CD4-positive, alpha-beta T cell treated with Interleukin-1 beta for 1 hour (primary cell): ENCODE measurements around the gene EEF2K.
"Not testable (repeated sequence)": the region's sequence is repeated elsewhere in the genome, so short reads cannot be mapped to it uniquely, and the experiment has no call there.

ENCODE experiments used
- DNase-seq, 2 donors: peaks; one replicate each; pipeline ENCODE4 v3.0.0-alpha.2; 2020 to 2022

The EEF2K gene

DNA sequence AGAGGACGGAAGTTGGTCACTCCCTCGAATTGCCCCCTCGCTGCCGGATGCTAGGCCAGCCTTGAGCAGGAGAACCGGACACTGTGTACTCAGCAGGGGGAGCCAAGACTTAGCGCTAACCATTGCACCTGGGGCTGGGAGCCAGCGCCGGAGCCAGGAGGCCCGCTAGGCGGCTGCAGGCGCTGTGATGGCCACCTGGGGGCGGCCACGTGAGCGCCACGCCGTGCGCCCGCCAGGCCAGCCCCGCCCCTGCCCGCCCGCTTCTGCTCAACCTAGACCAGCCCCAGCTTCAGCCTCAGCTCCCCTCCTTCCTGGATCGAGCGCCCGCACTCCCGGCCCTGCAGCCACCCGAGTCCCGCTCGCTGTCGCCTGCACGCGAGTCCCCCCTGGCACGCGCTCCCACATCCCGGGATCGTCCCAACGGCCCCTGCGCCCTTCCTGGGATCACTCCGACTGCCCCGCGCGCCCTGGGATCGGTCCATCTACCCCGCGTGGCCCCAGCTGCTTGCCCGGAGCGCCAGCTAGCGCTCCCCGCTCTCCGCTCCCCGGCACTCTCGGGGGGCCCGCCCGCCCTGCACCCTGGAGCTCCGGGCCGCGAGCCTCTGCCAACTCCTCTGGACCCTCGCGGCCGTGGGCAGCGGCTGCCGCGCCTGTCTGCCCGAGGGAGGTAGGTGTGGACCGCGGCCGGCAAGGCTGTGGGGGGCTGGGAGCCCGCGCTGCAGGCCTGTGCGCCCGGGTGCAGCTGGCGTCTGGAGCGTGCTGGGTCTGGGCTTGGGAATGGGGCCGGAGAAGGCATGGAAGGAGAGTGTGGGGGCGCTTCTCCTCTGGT, at the start of gene EEF2K:
EEF2K (plus strand) TSS at position 266 of the 829 bp plus-strand sequence. CDS start 19,452 bp downstream, outside the sequence.
- peak; percentile 82 to 84 for DNase-seq

DNA sequence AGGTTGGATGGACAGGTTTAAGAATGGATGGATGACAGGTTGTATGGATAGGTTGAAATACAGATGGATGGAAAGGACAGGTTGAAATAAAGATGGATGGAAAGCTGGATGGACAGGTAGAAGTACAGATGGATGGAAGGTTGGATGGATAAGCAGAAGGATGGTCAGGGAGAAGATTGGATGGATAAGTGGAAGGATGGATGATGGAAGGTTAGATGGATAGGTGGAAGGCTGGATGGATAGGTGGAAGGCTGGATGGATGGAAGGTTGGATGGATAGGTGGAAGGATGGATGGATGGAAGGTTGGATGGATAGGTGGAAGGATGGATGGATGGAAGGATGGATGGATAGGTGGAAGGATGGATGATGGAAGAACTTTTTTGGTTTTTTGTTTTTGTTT, 44.7 kb upstream of the EEF2K start:
- DNase-seq: no peak

DNA sequence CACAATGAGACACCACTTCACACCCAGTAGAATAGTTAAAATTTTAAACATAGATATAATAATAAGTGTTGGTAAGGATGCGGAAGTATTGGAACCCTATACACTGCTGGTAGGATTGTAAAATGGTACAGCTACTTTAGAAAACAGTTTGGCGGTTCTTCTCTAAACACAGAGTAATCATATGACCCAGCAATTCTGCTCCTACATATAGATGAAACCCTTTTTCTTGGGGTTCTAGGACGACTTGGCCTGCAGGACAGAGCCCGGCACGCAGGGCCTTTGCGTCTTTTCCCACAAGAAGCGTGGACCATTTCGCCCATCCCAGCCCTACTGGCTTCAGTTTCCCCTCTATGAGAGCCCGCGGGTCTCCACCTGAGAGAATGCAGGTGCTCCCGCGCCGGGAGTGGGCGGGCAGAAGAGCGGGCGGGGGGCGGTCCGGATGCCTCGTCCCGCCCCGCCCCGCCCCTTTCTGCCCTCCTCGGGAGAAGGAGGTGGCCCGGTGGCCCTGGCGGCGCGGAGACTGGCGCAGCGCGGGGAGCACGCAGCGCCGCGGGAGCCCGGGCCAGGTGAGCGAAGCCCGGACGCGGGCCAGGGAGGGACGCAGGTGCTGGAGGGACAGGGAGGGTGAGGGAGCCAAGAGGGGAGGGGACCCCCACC, 44.0 kb upstream of the EEF2K start, which contains the start of gene SDR42E2:
SDR42E2 (plus strand) TSS at position 508 of the 657 bp plus-strand sequence. CDS start 3,077 bp downstream, outside the sequence.
- peak; percentile 45 to 48 for DNase-seq

DNA sequence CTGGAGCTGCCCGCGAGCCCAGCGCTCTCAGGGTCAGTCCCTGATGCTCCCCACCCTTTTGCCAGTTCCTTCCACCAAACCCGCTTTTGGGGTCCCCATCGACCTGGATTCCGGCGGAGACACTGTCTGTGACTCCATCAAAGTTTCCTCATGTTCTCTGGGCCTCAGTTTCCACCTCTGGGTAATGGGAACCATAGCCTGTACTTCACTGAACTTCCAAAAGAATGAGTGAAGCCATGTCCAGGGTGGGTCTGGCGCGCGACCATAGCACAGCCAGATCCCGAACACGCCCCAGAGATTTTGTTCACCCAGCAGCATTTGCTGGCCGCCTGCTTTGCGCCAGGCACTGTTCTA, 43.4 kb upstream of the EEF2K start:
- no peak for DNase-seq

DNA sequence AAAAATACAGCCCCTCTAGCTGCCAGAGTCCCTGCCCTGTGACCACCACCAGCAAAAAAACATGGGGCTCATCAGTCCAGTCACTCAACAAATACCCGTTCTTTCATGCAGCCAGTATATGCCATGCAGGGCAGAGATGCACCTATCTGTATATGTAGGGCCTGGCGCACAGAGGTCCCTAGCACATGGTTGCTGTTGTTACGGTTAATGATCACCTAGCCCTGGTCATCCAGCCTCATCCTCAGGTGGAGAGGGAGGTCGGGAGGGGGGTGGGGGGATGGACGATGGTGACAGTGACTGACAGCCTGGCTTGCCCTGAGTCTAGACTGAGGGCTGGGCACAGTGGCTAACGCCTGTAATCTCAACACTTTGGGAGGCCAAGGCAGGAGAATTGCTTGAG, 42.3 kb upstream of the EEF2K start:
- no peak for DNase-seq

DNA sequence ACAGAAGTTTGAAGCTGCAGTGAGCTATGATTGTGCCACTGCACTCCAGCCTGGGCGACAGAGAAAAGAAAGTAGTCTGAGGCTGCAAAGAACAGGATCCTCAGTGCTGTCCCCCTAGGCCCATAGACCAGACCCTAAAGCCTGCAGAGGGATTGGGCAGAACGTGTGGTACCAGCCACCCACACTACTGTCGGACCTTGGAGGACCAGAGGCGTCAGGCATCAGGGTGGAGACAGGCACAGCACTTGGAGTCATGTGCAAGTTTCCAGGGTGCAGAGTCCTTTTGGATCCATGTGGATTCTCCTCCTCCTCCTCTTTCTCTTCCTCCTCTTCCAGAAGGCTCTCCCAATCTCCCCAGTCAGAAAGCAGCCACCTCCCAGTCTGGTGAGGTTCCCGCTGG, 41.6 kb upstream of the EEF2K start:
- no peak for DNase-seq

DNA sequence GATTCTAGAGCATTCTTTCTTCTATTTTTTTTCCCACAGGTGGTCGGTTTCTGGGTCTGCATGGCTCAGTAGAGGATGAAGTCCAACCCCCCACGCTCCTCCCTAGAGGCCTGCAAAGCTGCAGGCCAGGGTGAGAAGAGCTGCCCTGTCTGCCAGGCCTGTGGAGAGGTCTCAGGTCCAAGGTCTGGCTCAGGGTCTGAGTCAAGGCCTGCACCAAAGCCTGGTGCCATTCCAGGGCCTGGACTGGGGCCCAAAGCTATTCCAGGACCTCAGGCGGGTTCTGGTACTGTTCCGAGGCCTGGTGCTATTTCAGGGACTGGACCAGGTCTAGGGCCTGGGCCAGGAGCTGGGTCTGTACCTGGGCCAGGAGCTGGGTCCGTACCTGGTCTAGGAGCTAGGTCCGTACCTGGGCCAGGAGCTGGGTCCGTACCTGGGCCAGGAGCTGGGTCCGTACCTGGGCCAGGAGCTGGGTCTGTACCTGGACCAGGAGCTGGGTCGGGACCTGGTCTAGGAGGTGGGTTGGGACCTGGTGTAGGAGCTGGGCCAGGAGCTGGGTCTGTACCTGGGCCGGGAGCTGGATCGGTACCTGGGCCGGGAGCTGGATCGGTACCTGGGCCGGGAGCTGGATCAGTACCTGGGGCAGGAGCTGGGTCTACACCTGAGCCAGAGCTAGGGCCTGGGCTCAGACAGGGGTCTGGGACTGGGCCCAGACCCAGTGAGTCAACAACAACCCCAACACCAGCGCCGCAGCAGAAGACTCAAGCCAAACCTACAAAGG, 40.4 kb upstream of the EEF2K start:
- no peak for DNase-seq

DNA sequence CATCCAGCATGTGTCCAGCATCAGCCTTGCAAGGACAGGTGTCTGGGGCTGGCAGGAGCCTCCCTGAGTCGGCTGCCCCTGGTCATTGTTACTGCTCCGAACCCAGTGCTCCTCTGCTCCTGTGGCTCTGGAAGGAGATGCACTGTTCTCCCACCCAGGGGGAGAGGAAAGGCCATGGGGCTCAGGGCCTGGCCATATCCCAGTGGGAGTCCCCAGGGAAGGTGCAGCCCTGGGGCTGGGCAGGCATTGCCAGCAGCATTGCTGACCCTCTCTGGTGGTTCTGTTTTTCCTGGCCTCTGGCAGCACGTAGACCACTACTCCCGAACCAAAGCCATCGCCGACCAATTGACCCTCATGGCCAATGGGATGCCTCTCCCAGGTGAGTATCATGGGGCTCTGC, 34.1 kb upstream of the EEF2K start:
- DNase-seq: no peak

DNA sequence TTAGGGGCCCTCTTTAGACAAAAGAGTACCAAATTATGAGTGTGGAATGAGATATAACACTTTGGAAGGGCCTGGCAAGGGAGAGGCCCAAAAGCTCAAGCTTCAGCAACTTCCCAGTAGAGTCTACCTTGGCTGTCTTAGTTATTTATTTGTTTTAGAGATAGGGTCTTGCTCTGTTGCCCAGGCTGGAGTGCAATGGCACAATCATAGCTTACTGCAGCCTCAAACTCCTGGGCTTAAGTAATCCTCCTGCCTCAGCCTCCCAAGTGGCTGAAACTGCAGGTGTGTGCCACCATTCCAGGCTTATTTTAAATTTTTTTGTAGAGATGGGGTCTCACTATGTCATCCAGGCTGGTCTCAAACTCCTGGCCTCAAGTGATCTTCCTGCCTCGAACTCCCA, 33.4 kb upstream of the EEF2K start:
- DNase-seq: not testable (repeated sequence)

DNA sequence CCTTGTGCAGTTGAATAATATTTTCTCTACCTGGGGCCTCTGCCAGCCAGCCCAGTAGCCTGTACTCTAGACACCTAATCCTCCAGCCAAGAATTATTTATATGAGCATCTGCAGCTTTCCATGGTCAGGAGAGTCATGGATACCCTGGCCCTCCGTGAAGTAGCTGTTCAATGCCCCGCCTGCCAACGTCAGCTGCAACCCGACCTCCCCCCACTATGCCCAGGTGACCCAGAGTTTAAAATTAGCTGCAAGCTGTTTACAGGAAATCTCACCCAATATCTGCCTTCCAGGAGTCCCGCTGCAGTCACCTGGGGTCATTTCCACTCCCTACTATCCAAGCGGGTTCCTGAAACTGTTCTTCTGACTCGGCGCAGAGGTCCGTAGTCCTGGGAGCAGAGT, 31.4 kb upstream of the EEF2K start:
- DNase-seq: no peak

DNA sequence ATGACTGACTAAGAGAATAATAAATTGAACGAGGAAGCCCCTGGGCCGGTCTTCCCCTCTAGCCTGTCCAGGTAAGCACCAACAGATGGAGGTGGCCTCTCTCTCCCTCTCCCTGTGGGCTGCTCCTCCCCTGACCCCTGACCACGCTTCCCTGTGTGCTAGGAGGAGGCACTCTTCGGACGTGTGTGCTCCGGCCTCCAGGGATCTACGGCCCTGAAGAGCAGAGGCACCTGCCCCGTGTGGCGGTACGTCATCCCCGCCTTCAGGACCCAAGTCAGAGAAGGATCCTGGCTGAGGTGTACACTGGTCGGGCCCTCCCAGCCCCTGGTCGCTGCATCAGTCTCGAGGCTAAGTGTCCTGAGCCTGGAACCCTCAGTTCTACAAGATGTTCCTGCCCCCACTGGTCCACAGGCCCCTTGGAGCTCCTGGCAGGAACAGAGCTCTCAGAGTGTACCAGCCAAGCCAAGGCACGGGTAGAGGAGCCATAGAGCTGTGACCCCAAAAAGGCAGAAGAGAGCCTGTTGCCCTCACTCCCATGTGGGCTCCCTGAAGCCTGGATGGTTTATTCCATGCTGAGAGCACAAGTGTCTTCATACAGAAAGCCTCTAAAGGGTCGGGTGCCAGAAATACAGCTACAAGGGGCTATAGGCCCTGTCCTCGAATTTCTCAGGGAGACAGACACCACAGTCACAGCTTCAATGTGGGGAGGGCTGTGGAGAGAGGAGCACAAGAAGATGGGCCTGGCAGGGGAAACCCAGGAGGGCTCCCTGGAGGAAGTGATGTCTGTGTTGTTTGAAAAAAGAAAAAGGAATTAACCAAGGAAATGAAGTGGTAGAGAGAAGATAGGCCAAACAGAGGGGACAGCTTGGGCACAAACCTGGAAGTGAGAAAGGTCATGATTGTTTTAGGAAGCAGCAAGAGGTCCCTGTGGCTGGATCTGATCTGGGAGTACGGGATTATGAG, 27.8 kb upstream of the EEF2K start:
- no peak for DNase-seq

DNA sequence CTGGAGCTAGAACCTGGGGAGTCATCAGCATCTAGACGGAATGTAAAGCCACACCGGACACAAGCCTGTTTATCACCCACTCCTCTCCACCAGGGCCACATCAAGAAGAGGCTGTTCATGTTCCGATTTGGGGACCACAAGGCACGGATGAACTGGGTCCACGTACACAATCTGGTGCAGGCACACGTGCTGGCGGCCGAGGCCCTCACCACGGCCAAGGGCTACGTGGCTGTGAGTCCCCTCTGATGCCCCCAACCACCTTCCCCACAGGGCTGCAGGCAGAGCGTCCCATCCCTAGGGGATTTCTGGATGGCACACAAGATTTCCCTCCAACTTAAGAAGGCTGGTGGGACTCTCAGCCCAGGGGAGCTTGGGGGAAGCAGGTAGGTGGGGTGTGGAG, 24.7 kb upstream of the EEF2K start:
- no peak for DNase-seq

DNA sequence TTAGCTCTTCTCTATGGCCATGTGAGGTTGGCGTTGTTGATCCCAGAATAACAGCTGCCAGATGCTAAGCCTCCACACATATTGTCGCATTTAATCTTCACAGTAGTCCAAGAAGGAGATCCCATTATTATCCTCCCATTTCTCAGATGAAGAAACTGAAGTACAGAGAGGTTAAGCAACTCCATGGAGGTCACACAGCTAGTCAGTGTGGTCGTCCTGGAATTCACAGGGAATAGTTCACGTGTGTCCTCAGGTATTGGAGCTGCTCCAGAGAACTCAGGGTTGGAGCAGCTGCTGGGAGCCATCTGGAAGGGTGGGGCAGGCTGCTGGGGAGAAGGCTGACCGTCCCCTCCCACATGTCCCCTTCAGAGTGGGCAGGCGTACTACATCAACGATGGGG, 24.2 kb upstream of the EEF2K start:
- no peak for DNase-seq

DNA sequence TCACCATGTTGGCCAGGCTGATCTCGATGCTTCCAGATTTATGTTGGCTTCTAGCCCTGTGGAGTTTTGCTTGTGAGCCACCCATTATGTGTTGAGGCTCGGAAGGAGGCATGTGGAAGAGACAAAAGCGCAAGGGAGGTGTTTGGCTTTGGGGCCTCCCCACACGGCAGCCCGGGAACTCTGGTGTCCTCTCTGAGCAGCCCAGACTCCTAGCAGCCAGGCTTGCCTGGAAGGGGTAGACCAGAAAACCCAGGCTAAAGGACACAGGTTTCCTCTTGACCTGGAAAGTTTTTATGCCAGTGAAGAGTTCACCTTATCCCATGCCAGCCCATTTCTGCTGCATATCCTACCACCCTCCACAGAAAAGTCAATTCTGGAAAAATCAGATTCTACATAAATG, 22.7 kb upstream of the EEF2K start:
- no peak for DNase-seq

DNA sequence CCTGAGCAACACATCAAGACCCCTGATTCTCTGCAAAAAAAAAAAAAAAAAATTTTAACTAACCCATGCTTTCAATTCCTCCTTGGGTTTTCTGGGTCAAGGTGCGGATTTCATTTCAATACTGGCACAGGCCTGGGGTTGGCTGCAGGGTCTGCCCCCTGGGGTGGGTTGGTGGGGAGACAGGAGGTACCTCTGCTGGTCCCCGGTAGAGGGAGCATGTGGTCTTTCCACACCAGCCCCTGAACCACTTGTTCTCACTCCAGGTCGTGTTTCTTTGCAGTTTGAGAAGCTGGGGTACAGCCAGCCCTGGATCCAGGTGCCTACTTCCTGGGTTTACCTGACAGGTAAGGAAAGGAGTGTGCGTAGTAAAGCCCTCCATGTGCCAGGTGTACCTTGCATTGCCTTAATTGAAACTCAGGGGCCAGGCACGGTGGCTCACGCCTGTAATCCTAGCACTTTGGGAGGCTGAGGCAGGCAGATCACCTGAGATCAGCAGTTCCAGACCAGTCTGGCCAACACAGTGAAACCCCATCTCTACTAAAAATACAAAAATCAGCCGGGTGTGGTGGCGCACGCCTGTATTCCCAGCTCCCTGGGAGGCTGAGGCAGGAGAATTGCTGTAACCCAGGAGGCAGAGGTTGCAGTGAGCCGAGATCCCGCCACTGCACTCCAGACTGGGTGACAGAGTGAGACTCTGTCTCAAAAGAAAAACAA, 22.0 kb upstream of the EEF2K start:
- DNase-seq: peak; percentile 21 to 32

DNA sequence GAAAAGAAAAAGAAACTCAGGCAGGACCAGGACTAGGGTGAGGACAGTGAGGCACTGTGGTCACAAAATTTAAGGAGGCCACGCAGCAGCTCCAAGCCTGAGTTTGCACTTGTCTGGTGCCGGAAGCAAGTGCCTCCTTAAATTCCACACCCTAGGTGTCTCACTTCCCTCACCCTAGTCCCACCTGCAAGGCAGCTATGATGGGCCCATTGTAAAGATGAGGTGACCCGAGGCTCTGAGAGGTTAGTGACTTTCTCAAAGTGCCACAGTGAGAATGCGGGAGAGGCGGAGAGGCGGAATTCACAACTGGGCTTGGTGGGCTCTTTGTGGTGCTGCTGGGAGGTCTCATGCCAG, 21.5 kb upstream of the EEF2K start:
- DNase-seq: no peak

DNA sequence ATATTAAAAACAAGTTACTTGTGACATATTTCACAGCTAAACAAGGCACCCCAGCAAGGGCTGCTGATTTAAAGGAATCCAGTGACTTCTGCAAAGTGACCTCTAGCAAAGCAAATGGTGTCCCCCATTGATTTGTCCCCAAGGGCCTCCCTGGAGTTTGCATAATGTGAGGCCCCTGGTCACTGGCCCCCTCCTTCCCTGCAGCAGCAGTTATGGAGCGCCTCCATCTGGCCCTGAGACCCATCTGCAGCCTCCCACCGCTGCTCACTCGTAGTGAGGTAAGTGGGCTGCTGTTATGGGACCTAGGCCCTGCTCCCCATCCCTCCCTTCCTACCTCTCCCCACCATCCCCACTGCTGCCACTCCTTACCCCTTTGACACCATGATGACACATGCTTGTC, 19.6 kb upstream of the EEF2K start:
- DNase-seq: no peak

DNA sequence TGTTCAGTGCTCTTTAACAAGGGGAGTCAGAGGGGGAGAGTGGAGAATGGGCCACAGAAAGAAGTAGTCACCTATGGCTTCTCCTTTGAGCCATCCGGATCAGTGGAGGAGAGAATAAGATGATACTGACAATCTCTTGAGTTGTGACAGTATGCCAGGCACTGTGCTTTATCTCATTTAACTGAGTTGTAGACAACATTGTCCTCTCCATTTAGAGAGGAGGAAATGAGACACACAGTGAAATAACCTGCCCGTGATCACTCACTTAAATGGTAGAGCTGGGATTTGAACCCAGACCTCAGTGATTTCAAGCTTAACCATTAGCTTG, 17.8 kb upstream of the EEF2K start:
- no peak for DNase-seq

DNA sequence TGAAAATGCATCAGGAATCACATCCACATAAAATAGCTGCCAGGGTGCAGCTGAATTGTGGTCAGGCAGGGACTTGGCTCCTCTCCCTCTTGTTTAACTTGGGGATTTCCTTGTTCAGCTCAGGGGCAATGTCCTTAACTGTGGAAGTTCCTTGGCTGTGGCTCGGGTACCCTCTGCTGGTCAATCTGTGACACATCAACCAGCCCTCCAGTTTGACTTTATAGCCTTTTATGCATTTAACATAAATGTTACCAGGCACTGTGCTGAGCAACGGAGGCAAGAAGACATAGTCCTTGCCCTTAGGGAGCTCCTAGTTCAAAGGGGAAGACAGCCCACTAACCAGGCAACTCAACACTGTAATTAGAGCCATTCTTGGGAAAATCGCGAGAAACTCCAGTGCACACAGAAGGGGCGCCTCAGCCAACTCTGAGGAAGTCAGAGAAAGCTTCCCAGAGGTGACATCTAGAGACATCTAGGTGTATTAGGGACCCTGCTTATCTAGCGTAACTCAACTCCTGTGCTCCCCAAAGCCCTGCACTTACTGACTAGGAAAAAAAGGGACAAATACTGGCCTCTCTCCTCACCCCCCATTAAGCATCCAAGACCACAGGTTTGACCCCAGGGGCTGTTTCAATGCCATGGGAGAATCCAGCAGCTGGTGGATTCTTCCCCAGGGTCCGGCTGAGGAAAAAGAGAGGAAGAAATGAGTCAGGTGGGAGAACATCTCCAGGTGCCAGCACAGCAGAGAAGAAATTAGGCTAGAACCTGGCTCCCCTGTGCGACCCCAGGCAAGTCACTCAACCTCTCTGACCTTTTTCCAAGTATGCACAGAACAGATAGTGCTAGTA, 17.3 kb upstream of the EEF2K start:
- peak; percentile 79 to 81 for DNase-seq

DNA sequence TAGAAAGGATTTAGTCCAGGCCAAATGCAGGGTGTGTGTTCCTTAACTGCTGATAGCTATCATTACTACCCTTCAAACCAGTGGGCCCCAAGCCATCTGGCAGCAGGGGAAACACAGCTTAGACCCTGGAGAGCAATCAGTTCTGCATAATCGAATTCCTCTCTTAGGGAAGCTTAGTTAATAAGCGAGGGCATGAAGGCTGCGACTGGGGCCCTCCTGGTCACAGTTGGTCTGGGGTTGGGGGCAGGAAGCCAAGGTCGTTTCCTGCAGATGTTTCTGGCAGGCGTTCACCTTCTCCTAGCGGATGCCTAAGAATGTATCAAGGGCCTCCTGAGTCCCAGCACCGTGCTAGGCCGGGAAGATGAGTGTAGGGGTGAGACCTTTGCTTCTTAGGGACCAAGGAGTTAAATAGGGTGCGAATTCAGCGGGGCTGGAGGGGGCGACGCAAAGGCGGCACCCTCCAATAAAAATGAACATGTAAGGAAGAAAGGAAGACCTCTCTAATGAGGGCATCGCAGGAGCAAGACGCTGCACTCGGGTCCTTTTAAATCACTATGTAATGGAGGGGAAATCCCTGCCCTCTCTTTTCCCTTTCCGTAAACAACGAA, 16.5 kb upstream of the EEF2K start:
- no peak for DNase-seq
